Neural cell (in vitro differentiated cells): ENCODE measurements around the gene SLC16A12.
A peak's percentile ranks its signal among the peaks of the same experiment; 100 is the strongest.

ENCODE experiments used
- CTCF ChIP-seq: fragments of 450-650 bp; IDR thresholded peaks from 2 replicates; pipeline ENCODE4 v1.5.1; 2014; ENCODE audit warnings: antibody characterized with exemption, mild to moderate bottlenecking, moderate library complexity; ENCODE audit not compliant: poor library complexity, severe bottlenecking
- EP300 ChIP-seq: fragments of 450-650 bp; conservative IDR thresholded peaks from 2 replicates; pipeline ENCODE4 v1.6.1; 2014; ENCODE audit warnings: antibody characterized with exemption, mild to moderate bottlenecking, moderate library complexity; ENCODE audit not compliant: poor library complexity, severe bottlenecking
- EZH2 ChIP-seq: fragments of 200-600, 300-800 bp; shearing (Covaris generic), sonication (generic); IDR thresholded peaks from 2 replicates; pipeline ENCODE4 v1.6.1; 2014; ENCODE audit warnings: antibody characterized with exemption, low read length, borderline replicate concordance, mild to moderate bottlenecking; ENCODE audit not compliant: insufficient read depth, poor library complexity, severe bottlenecking
- MXI1 ChIP-seq: fragments of 450-650 bp; conservative IDR thresholded peaks from 2 replicates; pipeline ENCODE4 v1.6.1; 2014; ENCODE audit warnings: antibody characterized with exemption, mild to moderate bottlenecking; ENCODE audit not compliant: poor library complexity, severe bottlenecking
- POLR2AphosphoS5 ChIP-seq: IDR thresholded peaks from 2 replicates; pipeline ENCODE4 v1.6.1; 2012
- REST ChIP-seq: IDR thresholded peaks from 2 replicates; pipeline ENCODE4 v1.6.1; 2012; ENCODE audit warnings: borderline replicate concordance
- SMC3 ChIP-seq: fragments of 450-650 bp; conservative IDR thresholded peaks from 2 replicates; pipeline ENCODE4 v1.6.1; 2014; ENCODE audit warnings: antibody characterized with exemption, mild to moderate bottlenecking, moderate library complexity; ENCODE audit not compliant: poor library complexity
- TAF1 ChIP-seq: IDR thresholded peaks from 2 replicates; pipeline ENCODE4 v1.6.1; 2012; ENCODE audit warnings: low read depth

- TF ChIP-seq CTCF (no peak), SMC3 (no peak), EZH2 (no peak), TAF1 (no peak), MXI1 (no peak), REST (no peak), POLR2AphosphoS5 (no peak), EP300 (peak; percentile 61)
Measured at GRCh38 chr10:89471110-89471809, 64.1 kb downstream of the SLC16A12 start.
